LNCaP clone FGC (cell line): ENCODE data around the gene ACTRT2.

ENCODE experiments used
- DNase-seq: peaks from one replicate; pipeline ENCODE4 v3.0.0-alpha.2; 2011; ENCODE audit warnings: low read depth
- H3K4me3 ChIP-seq: 2 replicates; pipeline ENCODE4 v1.5.1; 2011; ENCODE audit warnings: mild to moderate bottlenecking, low read depth, low read length, control low read depth
- TF ChIP-seq, protein P1 (sequence below): IDR thresholded peaks from 2 replicates; pipeline ENCODE4 v1.5.1; 2012; ENCODE audit warnings: mild to moderate bottlenecking; ENCODE audit not compliant: control insufficient read depth, insufficient read depth; ENCODE audit errors: extremely low read depth

ACTRT2 gene

DNA sequence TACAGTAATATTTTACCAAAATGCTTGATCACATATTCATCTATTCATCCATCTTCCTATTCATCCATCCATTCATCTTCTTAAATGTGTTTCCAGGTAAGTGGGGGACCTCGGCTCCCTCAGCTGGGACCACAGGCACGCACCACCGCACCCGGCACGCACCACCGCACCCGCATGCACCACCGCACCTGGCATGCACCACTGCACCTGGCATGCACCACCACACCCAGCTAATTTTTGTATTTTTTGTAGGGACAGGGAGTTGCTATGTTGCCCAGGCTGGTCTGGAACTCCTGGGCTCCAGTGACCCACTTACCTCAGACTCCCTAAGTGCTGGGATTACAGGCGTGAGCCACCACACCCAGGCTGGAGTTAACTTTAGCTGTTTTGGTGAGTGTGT lies 21.2 kb downstream of the ACTRT2 start:
- DNase-seq: no peak
- TF ChIP-seq, protein P1, sequence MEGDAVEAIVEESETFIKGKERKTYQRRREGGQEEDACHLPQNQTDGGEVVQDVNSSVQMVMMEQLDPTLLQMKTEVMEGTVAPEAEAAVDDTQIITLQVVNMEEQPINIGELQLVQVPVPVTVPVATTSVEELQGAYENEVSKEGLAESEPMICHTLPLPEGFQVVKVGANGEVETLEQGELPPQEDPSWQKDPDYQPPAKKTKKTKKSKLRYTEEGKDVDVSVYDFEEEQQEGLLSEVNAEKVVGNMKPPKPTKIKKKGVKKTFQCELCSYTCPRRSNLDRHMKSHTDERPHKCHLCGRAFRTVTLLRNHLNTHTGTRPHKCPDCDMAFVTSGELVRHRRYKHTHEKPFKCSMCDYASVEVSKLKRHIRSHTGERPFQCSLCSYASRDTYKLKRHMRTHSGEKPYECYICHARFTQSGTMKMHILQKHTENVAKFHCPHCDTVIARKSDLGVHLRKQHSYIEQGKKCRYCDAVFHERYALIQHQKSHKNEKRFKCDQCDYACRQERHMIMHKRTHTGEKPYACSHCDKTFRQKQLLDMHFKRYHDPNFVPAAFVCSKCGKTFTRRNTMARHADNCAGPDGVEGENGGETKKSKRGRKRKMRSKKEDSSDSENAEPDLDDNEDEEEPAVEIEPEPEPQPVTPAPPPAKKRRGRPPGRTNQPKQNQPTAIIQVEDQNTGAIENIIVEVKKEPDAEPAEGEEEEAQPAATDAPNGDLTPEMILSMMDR: no peak

DNA sequence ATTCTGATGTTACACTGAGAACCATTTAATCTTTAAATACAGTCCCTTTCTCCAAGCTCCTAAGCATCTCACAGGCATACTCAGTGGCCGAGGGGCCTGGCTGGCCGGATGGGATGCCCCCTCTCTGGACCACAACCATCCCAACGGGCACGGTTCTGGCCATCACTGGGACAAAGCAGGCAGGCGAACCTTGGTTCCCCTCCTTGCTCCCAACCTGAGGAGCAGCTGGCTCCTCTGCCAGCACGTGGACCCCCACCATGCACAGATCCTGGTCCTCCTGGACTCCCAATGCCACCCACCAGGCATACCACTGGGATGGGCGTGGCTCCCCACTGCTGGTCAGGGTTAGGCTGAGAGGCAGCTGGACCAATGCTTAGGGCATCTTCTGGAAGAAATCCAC lies 27.9 kb downstream of the ACTRT2 start:
- DNase-seq: no peak
- H3K4me3 ChIP-seq: no peak overlapping the region
- TF ChIP-seq, protein P1: no peak

More for the DNA sequence above, 21.2 kb downstream of the ACTRT2 start:
- H3K4me3 ChIP-seq: no peak overlapping the region

DNA sequence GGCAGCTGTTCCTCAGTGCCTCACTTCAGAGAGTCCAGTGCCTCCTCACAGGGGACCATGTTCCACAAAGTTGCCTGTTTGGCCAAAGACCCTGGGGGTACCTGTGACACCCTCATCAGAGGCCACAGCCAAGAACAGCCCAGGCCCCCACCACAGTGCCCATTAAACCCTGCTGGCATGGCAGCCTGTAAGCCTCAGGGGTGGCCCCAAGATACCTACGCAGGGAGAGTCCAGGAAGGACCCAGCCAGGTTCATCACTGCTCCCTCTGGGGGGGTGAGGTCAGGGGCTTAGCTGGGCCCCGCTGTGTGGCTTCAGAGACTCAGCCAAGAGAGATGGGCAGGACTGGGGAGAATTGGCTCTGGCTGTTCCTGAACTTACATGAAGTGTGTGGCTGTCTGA lies 28.6 kb downstream of the ACTRT2 start:
- no peak for DNase-seq
- TF ChIP-seq, protein P1: no peak

DNA sequence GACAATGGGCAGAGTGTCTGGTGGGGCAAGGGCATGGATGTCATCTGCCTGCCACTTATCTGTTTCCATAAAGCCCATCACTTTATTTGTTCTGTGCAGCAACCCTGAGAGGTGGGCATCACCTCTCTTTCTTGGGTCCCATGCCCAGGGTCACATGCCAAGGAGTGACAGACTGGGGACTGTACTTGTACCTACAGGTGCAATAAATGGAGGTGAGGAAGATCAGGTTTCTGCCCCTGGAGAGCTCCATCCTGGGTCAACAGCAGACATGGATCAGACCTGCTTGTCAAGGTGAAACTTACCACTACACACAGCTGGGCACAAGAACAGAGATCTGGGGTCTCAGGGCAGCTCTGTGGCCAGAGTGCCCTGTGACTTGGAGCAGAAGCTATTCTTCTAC lies 29.3 kb downstream of the ACTRT2 start:
- TF ChIP-seq, protein P1: no peak
- no peak overlapping the region for H3K4me3 ChIP-seq

More for the DNA sequence above, 28.6 kb downstream of the ACTRT2 start:
- no peak overlapping the region for H3K4me3 ChIP-seq

DNA sequence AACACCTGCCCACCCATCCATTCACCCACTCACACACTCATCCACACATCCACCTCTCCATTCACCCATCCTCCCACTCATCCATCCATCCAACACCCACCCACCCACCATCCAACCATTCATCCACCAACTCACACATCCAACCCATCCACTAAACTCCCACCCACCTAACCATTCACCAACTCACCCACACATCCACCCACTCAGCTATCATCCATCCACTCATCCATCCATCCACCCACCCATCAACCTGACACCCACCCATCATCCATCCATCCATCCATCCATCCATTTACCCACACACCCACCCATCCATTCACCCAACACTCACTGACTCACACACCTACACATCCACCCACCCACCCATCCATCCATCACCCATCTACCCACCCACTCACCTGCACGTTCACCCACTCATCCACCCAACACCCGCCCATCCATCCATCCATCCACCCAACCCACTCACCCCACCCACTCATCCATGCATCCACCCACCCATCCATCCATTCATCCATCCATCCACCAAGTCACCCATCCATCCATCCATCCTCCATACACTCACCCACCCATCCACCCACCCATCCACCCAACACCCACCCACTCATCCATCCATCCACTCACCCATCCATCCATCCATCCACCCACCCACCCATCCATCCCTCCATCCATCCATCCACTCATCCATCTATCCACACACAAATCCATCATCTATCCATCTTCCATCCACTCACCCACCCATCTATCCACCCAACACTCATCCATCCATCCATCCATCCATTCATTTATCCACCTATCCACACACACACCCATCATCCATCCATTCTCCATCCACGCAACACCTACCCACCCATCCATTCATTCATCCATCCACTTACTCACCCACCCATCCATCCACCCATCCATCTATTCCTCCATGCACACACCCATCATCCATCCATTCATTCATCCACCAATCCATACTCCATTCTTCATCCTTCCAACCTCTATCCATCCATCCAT lies 30.3 kb downstream of the ACTRT2 start:
- TF ChIP-seq, protein P1: no peak
- H3K4me3 ChIP-seq: no peak overlapping the region
- no peak for DNase-seq

More for the DNA sequence above, 29.3 kb downstream of the ACTRT2 start:
- DNase-seq: no peak

DNA sequence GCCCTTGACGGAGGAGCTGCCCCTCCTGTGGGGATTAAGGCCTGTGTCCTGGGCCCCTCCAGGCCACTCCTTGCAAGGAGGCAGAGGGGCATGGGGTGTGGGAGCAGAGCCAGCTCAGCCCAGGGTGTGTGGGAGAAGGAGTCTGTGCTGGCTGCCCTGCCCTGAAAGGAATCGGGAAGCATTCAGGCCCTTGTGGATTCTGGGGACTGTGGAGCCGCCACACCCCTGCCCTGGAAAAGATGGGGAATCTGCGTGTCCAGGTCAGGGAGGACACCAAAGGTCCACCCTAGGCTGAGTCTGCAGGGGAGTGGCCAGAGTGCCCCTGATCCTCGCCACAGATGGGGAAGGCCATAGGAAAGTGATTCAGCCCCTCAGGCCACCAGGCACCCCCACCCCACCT lies 31.2 kb downstream of the ACTRT2 start:
- TF ChIP-seq, protein P1: no peak
- DNase-seq: no peak
- no peak overlapping the region for H3K4me3 ChIP-seq

DNA sequence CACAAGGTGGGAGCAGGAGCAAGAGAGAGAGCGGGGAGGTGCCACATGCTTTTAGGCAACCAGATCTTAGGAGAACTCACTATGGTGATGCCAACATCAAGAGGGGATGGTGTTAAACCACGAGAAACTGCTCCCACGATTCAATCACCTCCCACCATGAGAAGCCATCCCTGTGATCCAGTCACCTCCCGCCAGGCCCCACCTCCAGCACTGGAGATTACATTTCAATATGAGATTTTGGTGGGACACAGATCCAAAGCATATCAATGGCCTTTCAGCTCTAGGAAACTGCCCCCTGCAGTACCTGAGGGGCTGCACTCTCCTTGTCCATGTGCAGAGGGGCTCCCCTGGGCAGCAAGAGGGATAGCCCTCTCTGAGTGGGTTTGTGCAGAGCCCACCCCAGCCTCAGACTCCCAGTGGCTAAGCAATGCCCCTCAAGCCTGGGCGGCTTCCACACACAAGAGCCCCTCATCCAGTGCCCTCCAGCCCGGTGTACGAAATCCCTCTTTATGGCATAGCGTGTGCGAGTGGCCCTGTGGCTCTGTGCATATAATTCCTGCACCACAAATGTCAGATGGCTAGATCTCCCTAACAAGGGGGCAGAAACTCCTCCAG lies 32.2 kb downstream of the ACTRT2 start:
- DNase-seq: no peak
- no peak overlapping the region for H3K4me3 ChIP-seq
- TF ChIP-seq, protein P1: no peak
